Measurements from ENCODE around the gene SLC6A6. TPM values are rescaled to one million over a fixed set of nuclear protein-coding genes. Genes with fewer than 3 reads are reported as not detected.
A peak's percentile ranks its signal among the peaks of the same experiment; 100 is the strongest.

Gene SLC6A6
- total RNA-seq, 1 experiment from 2014 or later, result 211 TPM

DNA sequence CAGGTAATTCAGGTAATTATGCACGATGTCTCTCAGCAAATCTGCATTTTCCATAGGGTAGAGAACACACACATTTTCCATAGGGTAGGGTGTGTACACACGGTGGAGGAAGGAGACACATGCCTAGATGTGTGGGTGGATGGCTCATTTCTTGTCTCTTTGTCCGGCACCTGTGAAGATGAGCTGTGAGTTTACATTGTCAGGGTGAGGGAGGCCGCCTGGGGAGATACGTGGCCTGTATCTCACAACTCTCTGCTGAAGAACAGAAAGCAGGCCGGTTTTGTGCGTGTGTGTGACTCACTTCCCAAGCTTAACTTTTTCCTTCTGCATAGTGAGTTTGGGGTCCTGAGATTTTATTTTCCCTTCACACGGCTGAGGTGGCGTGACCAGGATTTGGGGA is 60.3 kb downstream of the SLC6A6 start:
- CTCF ChIA-PET, result interaction anchor here (0.8 to 2.9 kb wide), 6 partner anchors 87 to 259 kb away, joined by 3 to 15 read pairs (median 5); no protein-coding TSS in a partner anchor
- Mint-ChIP-seq H3K27me3 (ENCODE audit: low read depth) (no peaks in the 10 kb centered on the region; the same call in 1 of the 2 replicates), H3K4me3 (no peak overlapping the region), H3K27ac (peak overlapping the region; percentile 76; the same call in 1 of the 2 replicates), H3K4me1 (peaks cover 29% of the 10 kb centered on the region), H3K36me3 (peaks cover 70% of the 10 kb centered on the region), H3K9me3 (no peaks in the 10 kb centered on the region)
- no peak for TF ChIP-seq ESRRA (CRISPR knock-in tag; IDR thresholded peaks at IDR 0.05; ENCODE audit: borderline replicate concordance)
- no peak for TF ChIP-seq NFATC4 (CRISPR knock-in tag; IDR thresholded peaks at IDR 0.05)
- no peak for TF ChIP-seq GTF2I (CRISPR knock-in tag; conservative IDR thresholded peaks at IDR 0.05)
- TF ChIP-seq, protein P1, sequence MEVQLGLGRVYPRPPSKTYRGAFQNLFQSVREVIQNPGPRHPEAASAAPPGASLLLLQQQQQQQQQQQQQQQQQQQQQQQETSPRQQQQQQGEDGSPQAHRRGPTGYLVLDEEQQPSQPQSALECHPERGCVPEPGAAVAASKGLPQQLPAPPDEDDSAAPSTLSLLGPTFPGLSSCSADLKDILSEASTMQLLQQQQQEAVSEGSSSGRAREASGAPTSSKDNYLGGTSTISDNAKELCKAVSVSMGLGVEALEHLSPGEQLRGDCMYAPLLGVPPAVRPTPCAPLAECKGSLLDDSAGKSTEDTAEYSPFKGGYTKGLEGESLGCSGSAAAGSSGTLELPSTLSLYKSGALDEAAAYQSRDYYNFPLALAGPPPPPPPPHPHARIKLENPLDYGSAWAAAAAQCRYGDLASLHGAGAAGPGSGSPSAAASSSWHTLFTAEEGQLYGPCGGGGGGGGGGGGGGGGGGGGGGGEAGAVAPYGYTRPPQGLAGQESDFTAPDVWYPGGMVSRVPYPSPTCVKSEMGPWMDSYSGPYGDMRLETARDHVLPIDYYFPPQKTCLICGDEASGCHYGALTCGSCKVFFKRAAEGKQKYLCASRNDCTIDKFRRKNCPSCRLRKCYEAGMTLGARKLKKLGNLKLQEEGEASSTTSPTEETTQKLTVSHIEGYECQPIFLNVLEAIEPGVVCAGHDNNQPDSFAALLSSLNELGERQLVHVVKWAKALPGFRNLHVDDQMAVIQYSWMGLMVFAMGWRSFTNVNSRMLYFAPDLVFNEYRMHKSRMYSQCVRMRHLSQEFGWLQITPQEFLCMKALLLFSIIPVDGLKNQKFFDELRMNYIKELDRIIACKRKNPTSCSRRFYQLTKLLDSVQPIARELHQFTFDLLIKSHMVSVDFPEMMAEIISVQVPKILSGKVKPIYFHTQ (CRISPR knock-in tag; IDR thresholded peaks at IDR 0.05), result no peak
- TF ChIP-seq, protein P2, sequence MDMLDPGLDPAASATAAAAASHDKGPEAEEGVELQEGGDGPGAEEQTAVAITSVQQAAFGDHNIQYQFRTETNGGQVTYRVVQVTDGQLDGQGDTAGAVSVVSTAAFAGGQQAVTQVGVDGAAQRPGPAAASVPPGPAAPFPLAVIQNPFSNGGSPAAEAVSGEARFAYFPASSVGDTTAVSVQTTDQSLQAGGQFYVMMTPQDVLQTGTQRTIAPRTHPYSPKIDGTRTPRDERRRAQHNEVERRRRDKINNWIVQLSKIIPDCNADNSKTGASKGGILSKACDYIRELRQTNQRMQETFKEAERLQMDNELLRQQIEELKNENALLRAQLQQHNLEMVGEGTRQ (CRISPR knock-in tag; IDR thresholded peaks at IDR 0.05), result no peak
- TF ChIP-seq ZNF263 (CRISPR knock-in tag; IDR thresholded peaks at IDR 0.05; ENCODE audit: low read depth), result no peak
- TF ChIP-seq SMAD4 (CRISPR knock-in tag; IDR thresholded peaks at IDR 0.05), result no peak
- TF ChIP-seq RORB (CRISPR knock-in tag; IDR thresholded peaks at IDR 0.05), result no peak
- TF ChIP-seq TP53 (CRISPR knock-in tag; IDR thresholded peaks at IDR 0.05), result no peak
- no peak for TF ChIP-seq ZNF138 (CRISPR knock-in tag; conservative IDR thresholded peaks at IDR 0.05)
- no peak for TF ChIP-seq OVOL2 (CRISPR knock-in tag; IDR thresholded peaks at IDR 0.05; ENCODE audit: borderline replicate concordance)
- TF ChIP-seq, protein P3, sequence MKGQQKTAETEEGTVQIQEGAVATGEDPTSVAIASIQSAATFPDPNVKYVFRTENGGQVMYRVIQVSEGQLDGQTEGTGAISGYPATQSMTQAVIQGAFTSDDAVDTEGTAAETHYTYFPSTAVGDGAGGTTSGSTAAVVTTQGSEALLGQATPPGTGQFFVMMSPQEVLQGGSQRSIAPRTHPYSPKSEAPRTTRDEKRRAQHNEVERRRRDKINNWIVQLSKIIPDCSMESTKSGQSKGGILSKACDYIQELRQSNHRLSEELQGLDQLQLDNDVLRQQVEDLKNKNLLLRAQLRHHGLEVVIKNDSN (CRISPR knock-in tag; IDR thresholded peaks at IDR 0.05), result no peak
- TF ChIP-seq ZNF423 (CRISPR knock-in tag; IDR thresholded peaks at IDR 0.05), result no peak
- TF ChIP-seq, protein P4, sequence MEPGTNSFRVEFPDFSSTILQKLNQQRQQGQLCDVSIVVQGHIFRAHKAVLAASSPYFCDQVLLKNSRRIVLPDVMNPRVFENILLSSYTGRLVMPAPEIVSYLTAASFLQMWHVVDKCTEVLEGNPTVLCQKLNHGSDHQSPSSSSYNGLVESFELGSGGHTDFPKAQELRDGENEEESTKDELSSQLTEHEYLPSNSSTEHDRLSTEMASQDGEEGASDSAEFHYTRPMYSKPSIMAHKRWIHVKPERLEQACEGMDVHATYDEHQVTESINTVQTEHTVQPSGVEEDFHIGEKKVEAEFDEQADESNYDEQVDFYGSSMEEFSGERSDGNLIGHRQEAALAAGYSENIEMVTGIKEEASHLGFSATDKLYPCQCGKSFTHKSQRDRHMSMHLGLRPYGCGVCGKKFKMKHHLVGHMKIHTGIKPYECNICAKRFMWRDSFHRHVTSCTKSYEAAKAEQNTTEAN (CRISPR knock-in tag; IDR thresholded peaks at IDR 0.05), result no peak
- TF ChIP-seq, protein P5, sequence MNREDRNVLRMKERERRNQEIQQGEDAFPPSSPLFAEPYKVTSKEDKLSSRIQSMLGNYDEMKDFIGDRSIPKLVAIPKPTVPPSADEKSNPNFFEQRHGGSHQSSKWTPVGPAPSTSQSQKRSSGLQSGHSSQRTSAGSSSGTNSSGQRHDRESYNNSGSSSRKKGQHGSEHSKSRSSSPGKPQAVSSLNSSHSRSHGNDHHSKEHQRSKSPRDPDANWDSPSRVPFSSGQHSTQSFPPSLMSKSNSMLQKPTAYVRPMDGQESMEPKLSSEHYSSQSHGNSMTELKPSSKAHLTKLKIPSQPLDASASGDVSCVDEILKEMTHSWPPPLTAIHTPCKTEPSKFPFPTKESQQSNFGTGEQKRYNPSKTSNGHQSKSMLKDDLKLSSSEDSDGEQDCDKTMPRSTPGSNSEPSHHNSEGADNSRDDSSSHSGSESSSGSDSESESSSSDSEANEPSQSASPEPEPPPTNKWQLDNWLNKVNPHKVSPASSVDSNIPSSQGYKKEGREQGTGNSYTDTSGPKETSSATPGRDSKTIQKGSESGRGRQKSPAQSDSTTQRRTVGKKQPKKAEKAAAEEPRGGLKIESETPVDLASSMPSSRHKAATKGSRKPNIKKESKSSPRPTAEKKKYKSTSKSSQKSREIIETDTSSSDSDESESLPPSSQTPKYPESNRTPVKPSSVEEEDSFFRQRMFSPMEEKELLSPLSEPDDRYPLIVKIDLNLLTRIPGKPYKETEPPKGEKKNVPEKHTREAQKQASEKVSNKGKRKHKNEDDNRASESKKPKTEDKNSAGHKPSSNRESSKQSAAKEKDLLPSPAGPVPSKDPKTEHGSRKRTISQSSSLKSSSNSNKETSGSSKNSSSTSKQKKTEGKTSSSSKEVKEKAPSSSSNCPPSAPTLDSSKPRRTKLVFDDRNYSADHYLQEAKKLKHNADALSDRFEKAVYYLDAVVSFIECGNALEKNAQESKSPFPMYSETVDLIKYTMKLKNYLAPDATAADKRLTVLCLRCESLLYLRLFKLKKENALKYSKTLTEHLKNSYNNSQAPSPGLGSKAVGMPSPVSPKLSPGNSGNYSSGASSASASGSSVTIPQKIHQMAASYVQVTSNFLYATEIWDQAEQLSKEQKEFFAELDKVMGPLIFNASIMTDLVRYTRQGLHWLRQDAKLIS (CRISPR knock-in tag; IDR thresholded peaks at IDR 0.05; ENCODE audit: borderline replicate concordance), result no peak
- TF ChIP-seq, protein P6, sequence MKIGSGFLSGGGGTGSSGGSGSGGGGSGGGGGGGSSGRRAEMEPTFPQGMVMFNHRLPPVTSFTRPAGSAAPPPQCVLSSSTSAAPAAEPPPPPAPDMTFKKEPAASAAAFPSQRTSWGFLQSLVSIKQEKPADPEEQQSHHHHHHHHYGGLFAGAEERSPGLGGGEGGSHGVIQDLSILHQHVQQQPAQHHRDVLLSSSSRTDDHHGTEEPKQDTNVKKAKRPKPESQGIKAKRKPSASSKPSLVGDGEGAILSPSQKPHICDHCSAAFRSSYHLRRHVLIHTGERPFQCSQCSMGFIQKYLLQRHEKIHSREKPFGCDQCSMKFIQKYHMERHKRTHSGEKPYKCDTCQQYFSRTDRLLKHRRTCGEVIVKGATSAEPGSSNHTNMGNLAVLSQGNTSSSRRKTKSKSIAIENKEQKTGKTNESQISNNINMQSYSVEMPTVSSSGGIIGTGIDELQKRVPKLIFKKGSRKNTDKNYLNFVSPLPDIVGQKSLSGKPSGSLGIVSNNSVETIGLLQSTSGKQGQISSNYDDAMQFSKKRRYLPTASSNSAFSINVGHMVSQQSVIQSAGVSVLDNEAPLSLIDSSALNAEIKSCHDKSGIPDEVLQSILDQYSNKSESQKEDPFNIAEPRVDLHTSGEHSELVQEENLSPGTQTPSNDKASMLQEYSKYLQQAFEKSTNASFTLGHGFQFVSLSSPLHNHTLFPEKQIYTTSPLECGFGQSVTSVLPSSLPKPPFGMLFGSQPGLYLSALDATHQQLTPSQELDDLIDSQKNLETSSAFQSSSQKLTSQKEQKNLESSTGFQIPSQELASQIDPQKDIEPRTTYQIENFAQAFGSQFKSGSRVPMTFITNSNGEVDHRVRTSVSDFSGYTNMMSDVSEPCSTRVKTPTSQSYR (CRISPR knock-in tag; IDR thresholded peaks at IDR 0.05), result no peak
- POLR2A ChIA-PET, result no interaction called here
- no peak for ATAC-seq
- no peak for DNase-seq (ENCODE audit: low spot score)
